Glomerular visceral epithelial cell (primary cell): ENCODE measurements around the gene TLN1.

Experiments used
- DNase-seq: peaks from one replicate; pipeline ENCODE4 v3.0.0-alpha.2; 2016; ENCODE audit errors: extremely low spot score

Gene TLN1

GRCh38 chr9:35686222-35687203 is 45.5 kb downstream of the TLN1 start:
- DNase-seq = no peak

GRCh38 chr9:35685506-35685905 is 46.5 kb downstream of the TLN1 start:
- no peak for DNase-seq

- DNase-seq = no peak
Observed at GRCh38 chr9:35684921-35685320, 47.1 kb downstream of the TLN1 start.

- no peak for DNase-seq
Observed at GRCh38 chr9:35683323-35683722, 48.7 kb downstream of the TLN1 start.

GRCh38 chr9:35682520-35683315 is 49.3 kb downstream of the TLN1 start:
- DNase-seq = no peak

- no peak for DNase-seq
Observed at GRCh38 chr9:35682051-35682450, 49.9 kb downstream of the TLN1 start.

- DNase-seq = no peak
Observed at GRCh38 chr9:35681341-35682002, 50.5 kb downstream of the TLN1 start.

GRCh38 chr9:35680331-35681105 is 51.5 kb downstream of the TLN1 start:
- DNase-seq = no peak

GRCh38 chr9:35679766-35680330 is 52.1 kb downstream of the TLN1 start:
- DNase-seq = no peak

GRCh38 chr9:35679091-35679490 is 52.9 kb downstream of the TLN1 start:
- DNase-seq = no peak

GRCh38 chr9:35675732-35676392 is 56.1 kb downstream of the TLN1 start:
- DNase-seq = no peak

- DNase-seq = no peak
Observed at GRCh38 chr9:35675204-35675603, 56.8 kb downstream of the TLN1 start.

GRCh38 chr9:35674025-35674361 is 58.0 kb downstream of the TLN1 start:
- DNase-seq = no peak

GRCh38 chr9:35673132-35674024 is 58.6 kb downstream of the TLN1 start, which contains the start of gene CA9:
Gene CA9 (plus strand): TSS chr9:35673928. CDS start chr9:35673960, 32 bp downstream.
- no peak for DNase-seq

- DNase-seq = peak; percentile 92
Observed at GRCh38 chr9:35669331-35670145, 62.5 kb downstream of the TLN1 start.

GRCh38 chr9:35667939-35668338 is 64.1 kb downstream of the TLN1 start:
- DNase-seq = no peak

GRCh38 chr9:35666549-35666948 is 65.4 kb downstream of the TLN1 start:
- DNase-seq = no peak

- peak; percentile 67 for DNase-seq
Observed at GRCh38 chr9:35666045-35666444, 66.0 kb downstream of the TLN1 start.

GRCh38 chr9:35665471-35665818 is 66.5 kb downstream of the TLN1 start:
- no peak for DNase-seq
